HEK293T (cell line): Measurements from ENCODE around the gene LRFN4.

Experiments used
- BHLHE40 ChIP-seq: fragments of 450-650 bp; IDR thresholded peaks from 2 replicates; pipeline ENCODE4 v1.6.1; 2016; ENCODE audit warnings: mild to moderate bottlenecking, moderate library complexity, borderline replicate concordance
- ELF4 ChIP-seq: fragments of 450-650 bp; IDR thresholded peaks from 2 replicates; pipeline ENCODE4 v1.6.1; 2017; ENCODE audit warnings: antibody characterized with exemption
- FOXK2 ChIP-seq: fragments of 450-650 bp; IDR thresholded peaks from 2 replicates; pipeline ENCODE4 v1.6.1; 2016; ENCODE audit warnings: mild to moderate bottlenecking
- FOXM1 ChIP-seq: fragments of 450-650 bp; IDR thresholded peaks from 2 replicates; pipeline ENCODE4 v1.6.1; 2017; ENCODE audit warnings: mild to moderate bottlenecking, borderline replicate concordance
- L3MBTL2 ChIP-seq: fragments of 450-650 bp; conservative IDR thresholded peaks from 2 replicates; pipeline ENCODE4 v1.6.1; 2016; ENCODE audit warnings: mild to moderate bottlenecking
- SP1 ChIP-seq: fragments of 450-650 bp; IDR thresholded peaks from 2 replicates; pipeline ENCODE4 v1.6.1; 2017
- TARDBP ChIP-seq: fragments of 450-650 bp; IDR thresholded peaks from 2 replicates; pipeline ENCODE4 v1.6.1; 2016

DNA sequence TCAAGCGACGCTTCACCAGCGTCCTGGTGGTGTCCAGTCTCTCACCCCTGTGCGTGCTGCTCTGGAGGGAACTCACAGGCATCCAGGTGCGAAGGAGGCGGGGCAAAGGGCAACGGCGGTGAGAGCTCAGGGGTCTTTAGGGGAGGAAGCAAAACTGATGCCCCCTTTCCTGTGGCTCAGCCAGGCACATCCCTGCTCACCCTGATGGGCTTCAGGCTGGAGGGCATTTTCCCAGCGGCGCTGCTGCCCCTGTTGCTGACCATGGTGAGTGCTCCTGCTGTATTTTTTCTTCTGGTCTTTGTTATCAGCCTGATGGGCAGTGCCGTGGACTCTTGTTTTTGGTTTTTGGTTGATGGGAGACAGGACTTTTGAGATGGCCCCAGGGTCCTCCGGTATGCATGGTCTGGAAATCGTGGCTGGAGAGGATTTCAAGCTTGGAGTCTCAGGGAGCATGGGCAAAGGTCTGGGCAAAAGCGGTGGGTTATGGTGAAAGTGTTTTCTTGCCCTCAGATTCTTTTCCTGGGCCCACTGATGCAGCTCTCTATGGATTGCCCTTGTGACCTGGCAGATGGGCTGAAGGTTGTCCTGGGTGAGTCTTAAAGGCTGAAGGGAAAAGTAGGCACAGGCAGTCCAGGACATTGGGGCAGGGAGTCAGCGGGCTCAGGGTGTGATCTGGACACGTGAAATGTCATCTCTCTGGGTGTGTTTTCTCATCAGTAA lies 12.9 kb upstream of the LRFN4 start:
- TF ChIP-seq FOXK2 = no peak
- no peak for TF ChIP-seq FOXM1
- TF ChIP-seq L3MBTL2 = no peak
- TF ChIP-seq ELF4 = no peak
- no peak for TF ChIP-seq SP1
- no peak for TF ChIP-seq TARDBP
- TF ChIP-seq BHLHE40 = no peak
